LNCaP clone FGC (cell line): Measurements from ENCODE around the gene SNAPC3.
A peak's percentile ranks its signal among the peaks of the same experiment; 100 is the strongest.

Experiments used
- DNase-seq: peaks from one replicate; pipeline ENCODE4 v3.0.0-alpha.2; 2011; ENCODE audit warnings: low read depth
- H3K4me3 ChIP-seq: 2 replicates; pipeline ENCODE4 v1.5.1; 2011; ENCODE audit warnings: mild to moderate bottlenecking, low read depth, low read length, control low read depth
- TF ChIP-seq, protein P1 (sequence below): IDR thresholded peaks from 2 replicates; pipeline ENCODE4 v1.5.1; 2012; ENCODE audit warnings: mild to moderate bottlenecking; ENCODE audit not compliant: control insufficient read depth, insufficient read depth; ENCODE audit errors: extremely low read depth

SNAPC3 gene

DNA sequence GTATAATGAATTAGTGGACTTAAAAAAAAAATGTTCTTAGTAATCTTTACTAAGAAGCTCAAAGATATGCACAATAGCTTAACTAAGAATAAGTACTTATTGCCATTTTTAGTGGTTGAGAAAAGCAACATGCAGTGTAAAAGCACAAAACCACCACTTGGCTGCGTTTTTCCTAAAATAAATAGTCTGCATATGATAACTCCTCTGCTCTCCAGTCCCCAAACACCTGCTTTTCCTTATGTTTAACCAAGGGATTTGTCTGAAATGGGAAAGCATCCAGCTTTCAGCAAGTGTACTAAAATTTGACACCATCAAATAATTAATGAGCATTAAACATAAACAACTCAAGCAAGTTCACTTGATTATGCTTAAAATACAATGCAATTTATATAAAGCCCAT is 46.7 kb downstream of the SNAPC3 start:
- no peak overlapping the region for H3K4me3 ChIP-seq
- no peak for DNase-seq
- TF ChIP-seq, protein P1, sequence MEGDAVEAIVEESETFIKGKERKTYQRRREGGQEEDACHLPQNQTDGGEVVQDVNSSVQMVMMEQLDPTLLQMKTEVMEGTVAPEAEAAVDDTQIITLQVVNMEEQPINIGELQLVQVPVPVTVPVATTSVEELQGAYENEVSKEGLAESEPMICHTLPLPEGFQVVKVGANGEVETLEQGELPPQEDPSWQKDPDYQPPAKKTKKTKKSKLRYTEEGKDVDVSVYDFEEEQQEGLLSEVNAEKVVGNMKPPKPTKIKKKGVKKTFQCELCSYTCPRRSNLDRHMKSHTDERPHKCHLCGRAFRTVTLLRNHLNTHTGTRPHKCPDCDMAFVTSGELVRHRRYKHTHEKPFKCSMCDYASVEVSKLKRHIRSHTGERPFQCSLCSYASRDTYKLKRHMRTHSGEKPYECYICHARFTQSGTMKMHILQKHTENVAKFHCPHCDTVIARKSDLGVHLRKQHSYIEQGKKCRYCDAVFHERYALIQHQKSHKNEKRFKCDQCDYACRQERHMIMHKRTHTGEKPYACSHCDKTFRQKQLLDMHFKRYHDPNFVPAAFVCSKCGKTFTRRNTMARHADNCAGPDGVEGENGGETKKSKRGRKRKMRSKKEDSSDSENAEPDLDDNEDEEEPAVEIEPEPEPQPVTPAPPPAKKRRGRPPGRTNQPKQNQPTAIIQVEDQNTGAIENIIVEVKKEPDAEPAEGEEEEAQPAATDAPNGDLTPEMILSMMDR, result no peak

DNA sequence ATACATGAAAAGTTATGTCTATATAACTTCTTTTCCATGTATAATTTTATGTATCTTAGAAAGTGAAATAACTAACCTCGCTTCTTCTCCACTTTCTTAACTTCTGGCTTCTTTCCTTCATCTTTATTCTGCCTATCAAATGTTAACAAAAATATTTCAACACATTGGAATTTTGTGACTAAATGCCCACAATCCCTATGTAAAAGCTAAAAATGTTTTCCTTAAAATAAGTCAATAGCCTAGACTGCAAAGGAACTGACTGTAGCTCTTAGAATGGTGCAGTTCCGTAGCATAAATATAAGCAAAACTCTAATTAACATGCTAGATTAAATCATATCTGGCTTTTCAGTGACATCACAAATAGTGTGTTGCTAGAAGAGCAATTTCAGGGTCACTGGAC is 47.2 kb downstream of the SNAPC3 start:
- no peak for DNase-seq
- TF ChIP-seq, protein P1, result no peak
- no peak overlapping the region for H3K4me3 ChIP-seq

DNA sequence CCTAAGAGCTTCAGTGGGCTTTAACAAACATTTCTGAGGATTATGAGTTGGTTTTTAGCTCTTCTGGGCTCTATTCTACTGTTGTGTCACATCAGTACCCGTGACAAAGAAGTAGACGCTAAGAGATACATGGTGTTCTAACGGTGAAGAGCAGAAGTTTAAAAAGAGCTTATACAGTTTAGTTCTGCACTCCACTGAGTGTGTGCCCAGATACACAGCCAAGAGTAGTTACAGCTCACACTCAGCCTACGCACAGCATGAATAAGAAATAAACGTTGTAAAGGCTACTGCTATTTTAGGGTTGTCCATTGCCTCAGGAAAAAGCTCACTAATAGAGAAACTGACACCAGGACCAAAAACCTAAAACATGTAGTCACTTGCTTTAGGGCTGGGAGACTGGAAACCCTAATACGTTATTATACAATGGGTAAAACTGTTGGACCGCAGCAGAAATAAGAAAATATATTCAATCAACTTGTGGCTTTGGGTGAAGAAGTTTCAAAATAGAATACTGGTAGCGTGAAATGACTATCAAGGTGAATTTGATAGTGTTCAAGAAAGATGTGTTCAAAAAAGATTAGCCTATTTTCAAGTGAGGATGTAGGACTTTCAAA is 53.4 kb downstream of the SNAPC3 start:
- TF ChIP-seq, protein P1, result no peak
- no peak for DNase-seq

DNA sequence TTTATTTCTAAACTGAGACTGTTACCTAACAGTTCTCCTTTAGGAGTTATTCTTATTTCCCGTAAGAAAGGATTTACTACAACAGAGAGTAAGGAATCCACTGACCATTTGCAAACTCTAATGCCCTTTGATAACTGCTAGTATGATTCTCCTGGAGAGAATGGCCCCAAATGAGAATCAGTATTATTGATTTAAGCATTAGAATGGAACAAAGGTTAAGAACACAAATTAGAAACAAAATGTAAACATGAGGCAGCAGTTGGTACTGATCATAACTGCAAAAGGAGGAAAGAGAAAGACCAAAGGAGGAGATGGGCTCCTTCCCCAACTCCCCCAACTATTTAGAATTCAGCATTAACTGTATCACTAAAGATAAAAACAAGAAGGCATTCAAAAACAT is 57.4 kb downstream of the SNAPC3 start:
- no peak overlapping the region for H3K4me3 ChIP-seq
- TF ChIP-seq, protein P1, result no peak
- no peak for DNase-seq

More for the DNA sequence above, 53.4 kb downstream of the SNAPC3 start:
- no peak overlapping the region for H3K4me3 ChIP-seq

DNA sequence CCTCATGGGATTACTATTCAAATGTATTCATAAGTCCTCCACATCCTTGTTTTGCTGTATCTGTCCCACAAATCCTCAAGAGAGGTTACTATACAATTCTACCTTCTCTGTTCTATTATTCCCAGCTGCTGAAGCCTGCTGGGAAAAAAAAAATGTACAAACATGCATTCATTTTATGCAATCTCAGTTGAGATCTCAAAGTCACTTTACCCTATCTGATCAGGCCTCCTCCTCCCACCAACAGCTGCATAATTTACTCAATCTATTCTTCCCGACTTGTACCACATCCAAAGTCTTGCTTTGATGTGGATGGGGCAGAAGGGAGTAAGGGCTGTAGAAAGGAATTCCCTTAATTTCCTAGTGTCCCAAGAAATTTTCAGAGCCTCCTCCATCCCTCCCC is 59.5 kb downstream of the SNAPC3 start:
- TF ChIP-seq, protein P1, result no peak
- no peak for DNase-seq
- no peak overlapping the region for H3K4me3 ChIP-seq

DNA sequence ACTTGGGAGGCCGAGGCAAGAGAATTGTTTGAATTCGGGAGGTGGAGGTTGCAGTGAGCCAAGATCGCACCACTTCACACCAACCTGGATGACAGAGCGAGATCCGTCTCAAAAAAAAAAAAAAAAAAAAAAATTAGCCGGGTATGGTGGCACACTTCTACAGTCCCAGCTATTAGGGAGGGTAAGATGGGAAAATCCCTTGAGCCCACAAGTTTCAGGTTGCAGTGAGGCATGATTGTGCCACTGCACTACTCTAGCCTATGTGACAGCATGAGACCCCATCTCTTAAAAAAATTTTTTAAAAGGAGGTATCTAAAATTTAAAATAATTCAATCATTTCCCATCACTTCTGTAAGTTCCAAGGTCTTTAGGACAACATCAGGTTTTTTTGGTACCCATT is 62.1 kb downstream of the SNAPC3 start:
- TF ChIP-seq, protein P1, result no peak
- DNase-seq, result no peak
- no peak overlapping the region for H3K4me3 ChIP-seq

DNA sequence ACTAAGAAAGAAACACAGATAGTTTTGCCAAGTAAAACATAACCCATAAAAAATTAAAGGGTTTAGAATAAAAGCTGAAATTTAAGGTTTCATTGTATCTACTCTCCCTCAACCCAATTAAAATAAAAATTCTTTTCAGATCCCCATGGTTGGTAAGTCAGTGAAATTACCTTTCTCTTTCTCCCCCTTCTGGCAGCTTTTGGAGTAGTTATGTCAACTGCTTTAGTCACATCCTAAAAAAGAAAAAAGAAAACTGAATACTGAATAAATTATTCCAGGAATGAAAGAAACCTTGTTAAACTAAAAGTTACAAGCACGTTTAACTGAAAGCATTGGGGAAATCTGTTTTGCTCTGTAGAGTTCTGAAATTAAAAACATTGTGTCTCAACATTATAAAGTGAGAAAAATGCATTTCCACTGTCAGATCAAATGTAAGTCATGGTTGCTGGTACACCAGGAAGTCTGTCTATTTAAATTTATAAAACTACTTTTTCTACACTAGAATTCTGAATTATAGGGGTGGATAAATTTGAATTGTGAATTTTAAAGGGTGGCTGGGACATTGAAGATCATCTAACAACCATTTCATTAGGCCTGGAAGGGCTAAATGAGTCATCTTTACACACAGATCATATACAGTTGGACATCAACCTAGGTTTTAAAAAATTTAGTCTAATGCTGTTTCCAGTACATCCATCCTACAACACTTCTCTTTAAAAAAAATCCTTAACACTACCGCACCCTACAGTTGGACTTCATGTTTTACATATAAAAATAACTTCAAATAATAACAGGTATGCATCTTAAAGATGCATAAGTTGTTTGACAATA is 63.4 kb downstream of the SNAPC3 start:
- no peak for DNase-seq
- TF ChIP-seq, protein P1, result peak; percentile 37
- H3K4me3 ChIP-seq, result no peak overlapping the region
